ENCODE data around the gene ZNF205.
"Not testable (repeated sequence)": the region's sequence is repeated elsewhere in the genome, so short reads cannot be mapped to it uniquely, and the experiment has no call there.

The ZNF205 gene

GRCh38 chr16:3112058-3112880, at the start of gene ZNF205:
ZNF205 (plus strand) TSS chr16:3112586; CDS start chr16:3113431, 845 bp downstream.
- no peak for DNase-seq

DNA sequence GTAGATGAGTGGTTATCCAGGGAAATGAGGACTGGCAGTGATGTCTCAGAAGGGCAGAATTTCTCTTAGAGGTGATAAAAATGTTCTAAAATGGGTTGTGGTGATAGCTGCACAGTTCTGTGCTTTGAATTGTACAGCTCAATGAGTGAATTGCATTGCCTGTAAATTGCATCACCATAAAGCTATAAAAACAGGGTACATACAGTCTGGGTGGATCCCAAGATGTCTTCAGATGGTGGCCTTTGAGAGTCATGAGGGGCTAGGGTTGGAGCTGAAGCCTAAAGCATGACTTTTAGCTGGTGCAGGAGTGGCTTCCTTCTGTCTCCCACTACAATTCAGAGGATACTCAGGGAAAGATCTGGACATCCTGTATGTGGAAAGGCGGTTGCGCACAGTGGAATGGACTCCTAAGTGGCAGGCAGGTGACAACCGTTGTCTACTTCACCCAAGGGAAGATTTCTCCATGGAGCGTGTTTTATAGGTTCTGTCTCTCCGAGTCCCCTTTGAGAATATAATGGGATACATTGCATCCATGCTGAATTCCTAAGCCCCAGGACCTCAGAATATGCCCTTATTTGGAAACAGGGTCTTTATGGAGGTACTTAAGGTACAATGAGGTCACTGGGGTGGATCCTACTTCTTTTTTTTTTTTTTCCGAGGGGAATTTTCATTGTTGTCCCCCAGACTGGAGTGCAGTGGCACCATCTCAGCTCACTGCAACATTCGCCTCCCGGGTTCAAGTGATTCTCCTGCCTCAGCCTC, 48.6 kb upstream of the ZNF205 start:
- DNase-seq: no peak

GRCh38 chr16:3065069-3065741, 47.2 kb upstream of the ZNF205 start, which contains the start of gene IL32:
IL32 (plus strand) TSS chr16:3065640; CDS start chr16:3065812, 172 bp downstream.
- no peak for DNase-seq

DNA sequence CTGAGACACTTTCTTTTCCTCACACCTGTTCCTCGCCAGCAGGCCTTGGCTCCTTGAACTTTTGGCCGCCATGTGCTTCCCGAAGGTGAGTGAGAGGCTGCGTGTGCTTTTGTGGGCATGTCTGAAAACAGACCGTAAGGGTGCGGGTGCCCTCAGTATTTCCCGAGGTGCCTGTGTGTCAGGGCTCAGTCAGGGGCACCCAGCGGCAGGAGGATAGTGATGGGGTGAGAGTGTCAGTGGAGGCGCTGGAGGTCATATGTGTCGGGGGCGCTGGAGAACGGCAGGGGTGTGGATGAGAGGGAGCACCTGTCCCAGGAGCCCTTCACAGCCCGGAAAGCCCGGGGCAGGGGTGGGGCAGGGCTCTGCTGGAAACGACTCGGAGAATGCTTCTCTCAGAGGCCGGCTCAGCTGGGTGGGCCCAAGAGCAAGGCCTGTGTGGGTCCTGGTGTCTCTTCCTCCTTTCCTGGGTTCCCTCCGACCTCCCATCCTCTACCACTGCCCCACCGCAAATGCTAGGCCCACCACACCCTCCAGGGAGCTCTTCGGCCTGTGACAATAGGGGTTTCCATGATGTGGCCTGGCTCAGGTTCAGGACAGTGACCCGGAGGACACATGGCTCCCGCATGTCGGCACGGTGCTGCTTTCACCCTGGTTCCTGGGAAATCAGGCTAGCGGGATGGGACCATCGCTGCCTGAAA, 46.5 kb upstream of the ZNF205 start:
- DNase-seq: no peak

GRCh38 chr16:3066440-3066748, 46.0 kb upstream of the ZNF205 start:
- DNase-seq: no peak

- no peak for DNase-seq
Measured at GRCh38 chr16:3068487-3068886, 43.9 kb upstream of the ZNF205 start.

DNA sequence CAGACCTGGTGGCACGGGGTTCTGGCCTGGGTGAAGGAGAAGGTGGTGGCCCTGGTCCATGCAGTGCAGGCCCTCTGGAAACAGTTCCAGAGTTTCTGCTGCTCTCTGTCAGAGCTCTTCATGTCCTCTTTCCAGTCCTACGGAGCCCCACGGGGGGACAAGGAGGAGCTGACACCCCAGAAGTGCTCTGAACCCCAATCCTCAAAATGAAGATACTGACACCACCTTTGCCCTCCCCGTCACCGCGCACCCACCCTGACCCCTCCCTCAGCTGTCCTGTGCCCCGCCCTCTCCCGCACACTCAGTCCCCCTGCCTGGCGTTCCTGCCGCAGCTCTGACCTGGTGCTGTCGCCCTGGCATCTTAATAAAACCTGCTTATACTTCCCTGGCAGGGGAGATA, 43.2 kb upstream of the ZNF205 start:
- DNase-seq: not testable (repeated sequence)

GRCh38 chr16:3070608-3071111, 41.7 kb upstream of the ZNF205 start:
- DNase-seq: no peak

- no peak for DNase-seq
Measured at GRCh38 chr16:3071655-3072054, 40.7 kb upstream of the ZNF205 start.

DNA sequence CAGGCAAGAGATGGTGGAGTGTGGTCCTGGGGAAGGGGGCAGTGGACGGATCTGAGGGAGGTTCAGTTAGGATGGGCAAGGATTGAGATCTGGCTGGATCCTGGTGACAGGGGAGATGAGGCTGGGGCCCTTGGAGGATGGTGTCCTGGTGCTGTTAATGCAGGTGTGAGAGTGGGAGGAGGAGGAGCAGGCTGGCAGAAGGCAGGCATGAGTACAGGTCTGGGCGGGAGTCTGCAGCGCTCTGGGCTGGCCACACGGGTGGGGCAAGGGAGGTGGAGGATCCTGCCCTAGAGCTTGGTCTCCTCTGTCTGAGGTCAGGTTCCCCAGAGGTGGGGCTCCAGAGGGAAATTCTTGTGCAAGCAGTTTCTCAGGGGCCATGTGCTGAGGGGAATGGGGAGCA, 40.2 kb upstream of the ZNF205 start:
- DNase-seq: not testable (repeated sequence)

DNA sequence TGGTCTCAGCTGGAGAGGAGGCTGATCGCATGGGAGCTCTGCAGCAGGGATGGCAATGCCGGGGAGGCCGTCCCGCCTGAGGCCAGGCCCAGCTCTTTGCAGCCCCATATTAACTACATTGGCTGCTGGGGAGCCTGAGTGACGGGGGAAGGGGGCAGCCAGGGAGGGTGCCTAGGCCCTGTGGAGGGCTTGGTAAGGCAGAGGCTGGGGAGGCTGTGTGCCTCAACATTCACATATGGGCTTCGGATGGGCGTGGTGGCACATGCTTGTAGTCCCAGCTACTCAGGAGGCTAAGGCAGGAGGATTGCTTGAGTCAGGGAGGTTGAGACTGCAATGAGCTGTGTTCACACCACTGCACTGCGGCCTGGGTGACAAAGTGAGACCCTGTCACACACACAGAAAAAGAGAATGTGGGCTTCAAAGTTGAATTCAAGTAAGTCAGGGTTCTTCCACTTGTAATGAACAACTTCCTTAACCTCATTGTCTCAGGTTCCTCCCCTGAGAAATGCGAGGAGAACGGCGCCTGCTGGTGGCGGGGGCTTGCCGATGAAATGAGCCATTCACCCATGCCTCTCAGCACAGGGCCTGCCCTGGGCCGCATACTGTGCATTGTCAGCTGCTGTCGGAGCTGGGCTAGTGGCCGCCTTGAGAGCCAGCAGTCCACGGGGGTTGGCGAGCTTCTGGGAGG, 39.7 kb upstream of the ZNF205 start:
- DNase-seq: not testable (repeated sequence)

GRCh38 chr16:3073448-3073847, 38.9 kb upstream of the ZNF205 start:
- DNase-seq: no peak

DNA sequence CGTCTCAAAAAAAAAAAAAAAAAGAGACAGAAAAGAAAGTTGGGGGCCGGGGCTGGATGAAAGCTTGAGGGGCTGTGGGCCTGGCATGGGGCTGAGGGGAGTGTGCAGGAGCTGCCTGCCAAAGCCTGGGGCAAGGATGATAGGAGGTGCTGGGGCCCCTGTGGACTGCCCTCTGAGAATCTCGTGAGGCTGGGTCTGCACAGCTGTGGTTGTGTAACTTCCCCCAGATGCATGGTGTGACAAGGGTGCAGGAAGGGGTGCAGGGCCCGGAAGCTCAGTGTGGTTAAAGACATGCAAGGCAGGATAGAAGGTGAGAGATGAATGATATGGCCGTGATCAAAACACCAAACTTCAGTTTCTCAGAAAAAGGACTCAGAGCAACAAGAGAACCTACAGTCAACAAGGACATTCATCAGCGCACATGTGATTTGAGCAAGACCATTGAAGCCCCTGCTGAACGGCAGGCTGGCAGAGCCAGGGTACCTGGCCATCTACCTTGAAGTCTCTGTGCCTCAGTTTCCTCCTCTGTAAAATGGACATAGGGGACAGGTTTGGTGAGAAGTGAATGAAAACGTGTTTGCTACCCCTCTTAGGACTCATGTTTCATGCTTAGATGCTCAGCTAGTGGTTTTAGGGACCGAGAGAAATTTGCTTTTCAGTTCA, 37.4 kb upstream of the ZNF205 start:
- peak; percentile 79 for DNase-seq

DNA sequence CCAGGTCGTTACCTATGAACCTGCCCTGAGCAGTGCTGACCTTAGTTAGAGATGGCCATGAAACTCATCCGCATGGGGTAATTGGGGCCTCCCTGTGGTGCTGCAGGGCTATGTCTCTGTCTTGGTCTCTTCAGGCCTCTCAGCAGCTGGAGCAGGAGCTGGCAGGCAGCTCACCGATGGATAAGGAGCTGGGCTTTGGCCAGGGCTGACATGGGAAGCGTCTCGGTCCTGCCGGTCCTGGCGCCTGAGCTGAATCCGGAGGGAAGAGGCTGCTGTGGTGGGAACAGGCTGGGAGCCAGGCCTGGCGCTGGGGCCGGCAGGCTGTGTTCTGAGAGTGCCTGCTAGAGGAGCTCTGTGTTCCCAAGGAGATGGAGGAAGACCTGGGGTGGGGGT, 36.9 kb upstream of the ZNF205 start:
- DNase-seq: no peak

GRCh38 chr16:3075946-3076345, 36.4 kb upstream of the ZNF205 start:
- not testable (repeated sequence) for DNase-seq

DNA sequence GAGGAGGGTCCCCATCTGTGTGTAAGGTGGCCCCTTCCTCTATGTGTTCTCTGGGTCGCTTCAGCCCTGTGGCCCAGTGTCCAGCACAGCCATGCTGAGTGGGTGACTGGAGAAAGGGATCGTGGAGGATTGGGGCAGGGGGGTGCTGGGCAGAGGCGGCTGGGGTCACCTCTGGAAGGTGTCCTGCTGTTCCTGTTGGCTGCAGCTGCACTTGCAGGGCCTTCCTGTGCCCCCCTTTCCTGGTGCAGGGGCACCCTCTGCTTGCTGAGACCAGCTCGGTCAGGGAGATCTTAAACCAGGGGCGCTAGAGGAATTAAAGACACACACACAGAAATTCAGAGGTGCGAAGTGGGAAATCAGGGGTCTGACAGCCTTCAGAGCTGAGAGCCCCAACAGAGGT, 35.8 kb upstream of the ZNF205 start:
- no peak for DNase-seq

- DNase-seq: no peak
Measured at GRCh38 chr16:3080024-3080423, 32.4 kb upstream of the ZNF205 start.

- DNase-seq: not testable (repeated sequence)
Measured at GRCh38 chr16:3081957-3082356, 30.4 kb upstream of the ZNF205 start.

- DNase-seq: not testable (repeated sequence)
Measured at GRCh38 chr16:3083408-3083807, 29.0 kb upstream of the ZNF205 start.

- no peak for DNase-seq
Measured at GRCh38 chr16:3084491-3084890, 27.9 kb upstream of the ZNF205 start.

DNA sequence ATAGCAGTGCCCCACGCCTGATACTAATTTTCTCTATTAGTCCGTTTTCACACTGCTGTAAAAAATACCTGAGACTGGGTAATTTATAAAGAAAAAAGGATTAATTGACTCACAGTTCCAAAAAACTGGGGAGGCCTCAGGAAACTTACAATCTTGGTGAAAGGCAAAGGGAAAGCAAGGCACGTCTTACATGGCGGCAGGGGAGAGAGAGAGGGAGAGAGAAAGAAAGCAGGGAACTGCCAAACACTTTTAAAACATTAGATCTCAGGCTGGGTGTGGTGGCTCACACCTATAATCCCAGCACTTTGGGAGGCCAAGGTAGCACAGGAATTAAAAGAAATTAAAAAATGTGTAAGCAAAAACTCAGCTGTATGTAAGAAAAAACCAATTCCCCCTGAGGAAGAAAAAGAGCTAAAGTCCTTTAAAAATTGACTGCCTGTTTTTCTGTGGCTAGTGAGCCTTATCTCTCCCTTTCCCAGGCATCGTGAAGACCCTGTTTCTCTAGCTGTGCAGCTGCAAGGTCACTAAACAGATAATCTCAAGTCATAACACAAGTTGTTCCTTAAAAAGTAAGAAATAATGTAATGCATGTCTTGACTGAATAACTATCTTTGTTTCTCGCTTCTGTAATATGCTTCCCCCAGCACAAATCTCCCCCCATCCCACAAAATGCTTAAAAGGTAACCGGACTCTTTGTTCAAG, 27.3 kb upstream of the ZNF205 start:
- DNase-seq: no peak
